Endothelial cell of umbilical vein (primary cell): Measurements from ENCODE around the gene SEMA3A. TPM values are rescaled to one million over a fixed set of nuclear protein-coding genes. Genes with fewer than 3 reads are reported as not detected.

Experiments
- BruUV-seq: library from RNA; stranded (reverse); fragments of 400-500 nt; replicated peaks from 2 replicates; lab custom pipeline; 2021; lab: Mats Ljungman, UMichigan
- CTCF ChIA-PET: fragments of 300-600, 350-600 bp; sonication (Branson Sonifier 250); formaldehyde crosslinking; loops from one replicate; lab custom pipeline; 2021; ENCODE audit warnings: antibody characterized with exemption, inconsistent platforms; lab: Charles Lee
- POLR2A ChIA-PET: fragments of 300-600, 350-600 bp; sonication (Branson Sonifier 250); formaldehyde crosslinking; loops from one replicate; lab custom pipeline; 2021; ENCODE audit warnings: antibody characterized with exemption, inconsistent platforms; lab: Charles Lee
- DNase-seq: peaks from one replicate; pipeline ENCODE4 v3.0.0-alpha.2; 2011; ENCODE audit warnings: low read depth, low spot score
- FAIRE-seq: peaks from 2 replicates; lab custom pipeline; 2011; peaks lifted over from hg19 to GRCh38; lab: Jason Lieb, UNC
- H2AFZ ChIP-seq: 2 replicates; pipeline ENCODE4 v1.6.0; 2012; ENCODE audit warnings: low read depth, low read length, control low read depth, inconsistent platforms
- H3K27ac ChIP-seq: 2 replicates; pipeline ENCODE4 v1.5.1; 2011; ENCODE audit warnings: low read depth, mild to moderate bottlenecking, control low read depth, low read length, moderate library complexity; ENCODE audit not compliant: insufficient read depth
- H3K27me3 ChIP-seq, 2 experiments: 2 replicates each; pipeline versions ENCODE4 v1.6.0 to v1.6.1; 2011; ENCODE audit warnings: low read length in 2 of 2, mixed read lengths in 1 of 2; ENCODE audit not compliant: control insufficient read depth in 2 of 2, insufficient read depth in 2 of 2
- H3K36me3 ChIP-seq, 2 experiments: 2 replicates in 1 of 2; 3 replicates in 1 of 2; pipeline ENCODE4 v1.5.1; 2011; ENCODE audit warnings: low read length in 2 of 2, mild to moderate bottlenecking in 1 of 2, moderate library complexity in 1 of 2; ENCODE audit not compliant: control insufficient read depth in 2 of 2, insufficient read depth in 2 of 2; ENCODE audit errors: extremely low read depth in 1 of 2
- H3K4me1 ChIP-seq: 3 replicates; pipeline ENCODE4 v1.5.1; 2011; ENCODE audit warnings: mild to moderate bottlenecking, low read length; ENCODE audit not compliant: control insufficient read depth, insufficient read depth; ENCODE audit errors: extremely low read depth
- H3K4me2 ChIP-seq: 2 replicates; pipeline ENCODE4 v1.6.1; 2011; ENCODE audit warnings: low read length, control low read depth, mixed read lengths; ENCODE audit not compliant: insufficient read depth
- H3K4me3 ChIP-seq, 3 experiments: fragments of 200-600 bp in 1 of 3; sonication (generic), shearing (Covaris generic) in 1 of 3; replicated peaks in 1 of 3; 2 replicates each; pipeline ENCODE4 v1.5.1; 2011 to 2016; ENCODE audit warnings: control low read depth in 3 of 3, low read length in 3 of 3, mild to moderate bottlenecking in 2 of 3, inconsistent platforms in 1 of 3, low read depth in 1 of 3, moderate library complexity in 1 of 3; ENCODE audit not compliant: insufficient read depth in 1 of 3
- H3K79me2 ChIP-seq: 2 replicates; pipeline ENCODE4 v1.6.0; 2012; ENCODE audit warnings: low read length, inconsistent platforms; ENCODE audit not compliant: control insufficient read depth, insufficient read depth
- H3K9ac ChIP-seq: replicated peaks from 2 replicates; pipeline ENCODE3; 2011; ENCODE audit warnings: low read length, control low read depth; ENCODE audit not compliant: insufficient read depth; ENCODE audit errors: extremely low read depth
- H3K9me1 ChIP-seq: replicated peaks from 3 replicates; pipeline ENCODE4 v1.6.0; 2011; ENCODE audit warnings: mild to moderate bottlenecking, low read length; ENCODE audit not compliant: control insufficient read depth, insufficient read depth; ENCODE audit errors: extremely low read depth
- H3K9me3 ChIP-seq: replicated peaks from 2 replicates; pipeline ENCODE4 v1.5.1; 2012; ENCODE audit warnings: low read length, inconsistent platforms; ENCODE audit not compliant: control insufficient read depth, insufficient read depth
- H4K20me1 ChIP-seq: replicated peaks from 2 replicates; pipeline ENCODE3; 2011; ENCODE audit warnings: mild to moderate bottlenecking, low read length; ENCODE audit not compliant: control insufficient read depth, insufficient read depth; ENCODE audit errors: extremely low read depth
- EZH2 ChIP-seq: IDR thresholded peaks from 2 replicates; pipeline ENCODE4 v1.6.1; 2012; ENCODE audit warnings: borderline replicate concordance, low read depth, mild to moderate bottlenecking, moderate library complexity, low read length, inconsistent platforms; ENCODE audit not compliant: severe bottlenecking
- FOS ChIP-seq: IDR thresholded peaks from 2 replicates; pipeline ENCODE4 v1.6.1; 2011; ENCODE audit warnings: mild to moderate bottlenecking, low read length, moderate library complexity, borderline replicate concordance; ENCODE audit not compliant: insufficient read depth
- JUN ChIP-seq: IDR thresholded peaks from 2 replicates; pipeline ENCODE4 v1.6.1; 2011; ENCODE audit warnings: borderline replicate concordance, low read depth; ENCODE audit not compliant: insufficient read length, insufficient read depth
- MYC ChIP-seq: IDR thresholded peaks from one replicate; pipeline ENCODE4 v1.6.1; 2011; ENCODE audit warnings: mild to moderate bottlenecking, low read depth, low read length
- dilution Hi-C: fragments of 300-500 bp; cut with MboI; formaldehyde crosslinking; loops from one replicate; pipeline ENCODE4 v1.15.0; 2019; ENCODE audit warnings: low sequenced_read_pairs; ENCODE audit not compliant: extremely low pct_ligation_motif_present
- intact Hi-C: fragments of 100-400 bp; cut with micrococcal nuclease; formaldehyde crosslinking; loops from one replicate; pipeline ENCODE4 v1.10.0; 2022
- polyA plus RNA-seq, 4 experiments: library from polyadenylated mRNA; depleted of rRNA in 3 of 4; stranded (reverse) in 3 of 4; unstranded in 1 of 4; fragments of >200 nt; gene quantifications; 2 replicates each; pipeline versions ENCODE4 v1.2.1 to v1.2.3, GENCODE V29; 2011 to 2012; ENCODE audit warnings: missing spikeins in 1 of 4
- total RNA-seq: library from RNA; stranded (reverse); gene quantifications from 2 replicates; pipeline ENCODE4 v1.2.3, GENCODE V29; 2021
- TF ChIP-seq, protein P1 (sequence below), 2 donors: IDR thresholded peaks; 1 replicate in 1 of 2; 2 replicates in 1 of 2; pipeline ENCODE4 v1.5.1; 2011; ENCODE audit warnings: low read length in 2 of 2, mild to moderate bottlenecking in 2 of 2, moderate library complexity in 2 of 2, control low read depth in 1 of 2, inconsistent platforms in 1 of 2, low read depth in 1 of 2; ENCODE audit not compliant: insufficient read depth in 1 of 2; ENCODE audit errors: extremely low read depth in 1 of 2

Gene SEMA3A
- total and polyA plus RNA-seq, 2 donors (not counting 3 experiments of a cell fraction or from before 2014, with no cell fraction given) = 0.68 to 1.2 TPM

- TF ChIP-seq, protein P1, sequence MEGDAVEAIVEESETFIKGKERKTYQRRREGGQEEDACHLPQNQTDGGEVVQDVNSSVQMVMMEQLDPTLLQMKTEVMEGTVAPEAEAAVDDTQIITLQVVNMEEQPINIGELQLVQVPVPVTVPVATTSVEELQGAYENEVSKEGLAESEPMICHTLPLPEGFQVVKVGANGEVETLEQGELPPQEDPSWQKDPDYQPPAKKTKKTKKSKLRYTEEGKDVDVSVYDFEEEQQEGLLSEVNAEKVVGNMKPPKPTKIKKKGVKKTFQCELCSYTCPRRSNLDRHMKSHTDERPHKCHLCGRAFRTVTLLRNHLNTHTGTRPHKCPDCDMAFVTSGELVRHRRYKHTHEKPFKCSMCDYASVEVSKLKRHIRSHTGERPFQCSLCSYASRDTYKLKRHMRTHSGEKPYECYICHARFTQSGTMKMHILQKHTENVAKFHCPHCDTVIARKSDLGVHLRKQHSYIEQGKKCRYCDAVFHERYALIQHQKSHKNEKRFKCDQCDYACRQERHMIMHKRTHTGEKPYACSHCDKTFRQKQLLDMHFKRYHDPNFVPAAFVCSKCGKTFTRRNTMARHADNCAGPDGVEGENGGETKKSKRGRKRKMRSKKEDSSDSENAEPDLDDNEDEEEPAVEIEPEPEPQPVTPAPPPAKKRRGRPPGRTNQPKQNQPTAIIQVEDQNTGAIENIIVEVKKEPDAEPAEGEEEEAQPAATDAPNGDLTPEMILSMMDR (IDR thresholded peaks at IDR 0.05; ENCODE audit: extremely low read depth in 1 of 2, insufficient read depth in 1 of 2, low read depth in 1 of 2, low read length in 2 of 2) = peak; percentile 19 to 36
- no peak for TF ChIP-seq EZH2
- intact Hi-C loops = loop anchor here (1.0 to 2.0 kb wide), 3 partner anchors 213 to 834 kb away; no protein-coding TSS in a partner anchor
- Histone ChIP-seq H3K4me2 (no peak overlapping the region), H3K27me3 (no peaks in the 10 kb centered on the region), H2AFZ (no peak overlapping the region), H3K9me1 (no peaks in the 10 kb centered on the region), H3K9ac (no peak overlapping the region), H3K4me1 (peaks cover 7% of the 10 kb centered on the region), H3K4me3 (no peak overlapping the region), H3K27ac (no peak overlapping the region), H3K79me2 (no peaks in the 10 kb centered on the region), H3K36me3 (no peaks in the 10 kb centered on the region), H3K9me3 (no peaks in the 10 kb centered on the region), H4K20me1 (no peaks in the 10 kb centered on the region)
- FAIRE-seq = no peak
- POLR2A ChIA-PET = no interaction called here
- peak; percentile 66 for DNase-seq
- dilution Hi-C loops = no loop called here
- CTCF ChIA-PET = interaction anchor here (0.6 to 2.9 kb wide), 18 partner anchors 11 to 834 kb away, joined by 3 to 25 read pairs (median 3); no protein-coding TSS in a partner anchor
- no TSS peak for BruUV-seq
Measured at GRCh38 chr7:84188786-84189405, 5.7 kb downstream of the SEMA3A start.

DNA sequence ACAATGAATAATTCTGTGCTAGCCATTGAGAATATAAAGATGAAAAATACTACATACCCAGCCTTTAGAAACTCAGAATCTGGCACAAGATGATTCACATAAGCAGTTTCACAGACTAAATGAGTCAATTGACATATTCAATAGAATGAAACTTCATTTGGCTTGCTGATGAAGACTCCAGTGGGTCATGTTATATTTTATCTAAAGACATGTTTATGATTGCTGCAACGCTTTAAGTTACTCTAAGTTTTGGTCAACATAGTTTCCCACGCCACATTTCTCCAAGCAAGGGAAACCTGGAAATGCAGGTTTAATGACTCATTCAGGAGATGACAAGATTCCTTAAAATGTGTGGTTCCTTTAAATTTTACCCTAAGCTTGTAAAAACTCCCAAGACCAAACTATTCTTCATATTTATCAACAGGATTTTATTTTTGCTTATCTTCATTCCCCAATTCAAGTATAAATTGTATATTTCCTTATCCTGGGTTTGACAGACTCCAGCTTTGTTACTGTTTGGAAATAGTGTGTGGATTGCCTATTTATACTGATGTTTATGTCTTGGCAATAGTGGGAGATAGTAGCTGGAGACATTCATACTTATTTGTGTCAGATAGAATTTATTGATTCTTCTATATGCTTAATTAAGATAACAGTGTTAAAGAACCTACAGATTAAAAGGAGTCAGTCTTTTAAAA lies 6.6 kb downstream of the SEMA3A start:
- no peaks in the 10 kb centered on the region for H3K9me3 ChIP-seq
- H3K4me2 ChIP-seq = no peak overlapping the region
- dilution Hi-C loops = no loop called here
- H2AFZ ChIP-seq = no peak overlapping the region
- no peak overlapping the region for H3K4me3 ChIP-seq
- intact Hi-C loops = loop anchor here (2.0 kb wide), 1 partner anchor 251 kb away; no protein-coding TSS in a partner anchor
- H3K9ac ChIP-seq = no peak overlapping the region
- no peaks in the 10 kb centered on the region for H4K20me1 ChIP-seq
- H3K4me1 ChIP-seq = peaks cover 6% of the 10 kb centered on the region
- H3K27ac ChIP-seq = no peak overlapping the region
- peak; percentile 52 for FAIRE-seq
- ChIA-PET CTCF (interaction anchor here (1.0 to 2.9 kb wide), 11 partner anchors 31 to 835 kb away, joined by 3 to 25 read pairs (median 4); no protein-coding TSS in a partner anchor), POLR2A (no interaction called here)
- no peaks in the 10 kb centered on the region for H3K36me3 ChIP-seq
- no TSS peak for BruUV-seq
- no peaks in the 10 kb centered on the region for H3K9me1 ChIP-seq
- TF ChIP-seq FOS = peak; percentile 29
- TF ChIP-seq JUN = peak; percentile 34
- TF ChIP-seq MYC = no peak
- no peaks in the 10 kb centered on the region for H3K27me3 ChIP-seq
- peak; percentile 83 for DNase-seq
- H3K79me2 ChIP-seq = no peaks in the 10 kb centered on the region
